Loucy (cell line): ENCODE measurements around the gene MRS2.

ENCODE experiments used
- CTCF ChIP-seq: fragments of 200-600 bp; sonication (generic); conservative IDR thresholded peaks from 2 replicates; pipeline ENCODE4 v1.5.1; 2014; ENCODE audit warnings: mild to moderate bottlenecking, antibody characterized with exemption, low read length
- EZH2phosphoT487 ChIP-seq: fragments of 200-600 bp; IDR thresholded peaks from 2 replicates; pipeline ENCODE4 v1.6.1; 2018; ENCODE audit warnings: antibody characterized with exemption, mild to moderate bottlenecking, moderate library complexity, borderline replicate concordance

GRCh38 chr6:24382220-24382540 lies 20.6 kb upstream of the MRS2 start:
- TF ChIP-seq CTCF (no peak), EZH2phosphoT487 (no peak)
